Thyroid gland (tissue), 4 donors: Measurements from ENCODE around the gene RYR2. TPM values are rescaled to one million over a fixed set of nuclear protein-coding genes. Genes with fewer than 3 reads are reported as not detected.

Experiments
- DNase-seq, 2 donors: peaks; one replicate each; pipeline ENCODE4 v3.0.0-alpha.2; 2019
- H3K27ac ChIP-seq, 3 donors: fragments of 200-600 bp; sonication (generic); 1 replicate in 2 of 3; 2 replicates in 1 of 3; pipeline ENCODE4 v1.5.1; 2016 to 2019; ENCODE audit warnings: mild to moderate bottlenecking in 1 of 3, moderate library complexity in 1 of 3
- H3K27me3 ChIP-seq: fragments of 200-600 bp; sonication (generic); one replicate; pipeline ENCODE4 v1.5.1; 2019
- H3K36me3 ChIP-seq, 2 donors: fragments of 200-600 bp; sonication (generic); one replicate each; pipeline ENCODE4 v1.5.1; 2016 to 2019
- H3K4me1 ChIP-seq, 2 donors: fragments of 200-600 bp; sonication (generic); one replicate each; pipeline ENCODE4 v1.5.1; 2017 to 2019
- H3K4me3 ChIP-seq, 3 donors: fragments of 200-600 bp; sonication (generic); replicated peaks in 1 of 3; 1 replicate in 2 of 3; 2 replicates in 1 of 3; pipeline ENCODE4 v1.5.1; 2016; ENCODE audit warnings: mild to moderate bottlenecking in 1 of 3
- H3K9me3 ChIP-seq: fragments of 200-600 bp; sonication (generic); one replicate; pipeline ENCODE4 v1.5.1; 2017
- CTCF ChIP-seq, 6 experiments: fragments of 200-600 bp in 3 of 6; fragments of 450-650 bp in 3 of 6; sonication (generic) in 3 of 6; IDR thresholded peaks; one replicate each; pipeline ENCODE4 v1.5.1; 2016 to 2019; ENCODE audit warnings: antibody characterized with exemption in 6 of 6, mild to moderate bottlenecking in 2 of 6, inconsistent platforms in 1 of 6, moderate library complexity in 1 of 6
- POLR2A ChIP-seq, 2 donors: fragments of 450-650 bp; IDR thresholded peaks; one replicate each; pipeline ENCODE4 v1.6.1; 2017; ENCODE audit warnings: antibody characterized with exemption in 2 of 2, mild to moderate bottlenecking in 2 of 2, moderate library complexity in 1 of 2
- WGBS, 2 donors: methylation state at CpG; one replicate each; pipeline ENCODE4 v1.1.5; 2017; 5-methylcytosine and 5-hydroxymethylcytosine counted together
- intact Hi-C: fragments of 100-400 bp; cut with DNase I; formaldehyde crosslinking; loops from one replicate; pipeline ENCODE4 v1.15.1; 2023
- total RNA-seq, 4 donors: library from RNA; depleted of rRNA; stranded (reverse); fragments of >200 nt; gene quantifications; one replicate each; pipeline ENCODE4 v1.2.3, GENCODE V29; 2016

RYR2 gene
- total RNA-seq, 4 donors from 2014 or later = 6.6 to 31.8 (median 28.2) TPM

GRCh38 chr1:237568955-237569354 is 527.0 kb downstream of the RYR2 start:
- Histone ChIP-seq H3K9me3 (no peaks in the 10 kb centered on the region), H3K27ac (no peak overlapping the region), H3K4me3 (no peak overlapping the region), H3K4me1 (peaks cover 0 to 3% of the 10 kb centered on the region in 2 donors), H3K36me3 (no peaks in the 10 kb centered on the region), H3K27me3 (no peaks in the 10 kb centered on the region)
- TF ChIP-seq POLR2A (IDR thresholded peaks at IDR 0.05) = no peak
- DNase-seq = no peak
- intact Hi-C loops = loop anchor here (10.0 kb wide), 2 partner anchors 534 to 1464 kb away; no protein-coding TSS in a partner anchor
- 65% methylated on average over 9 of the region's 9 CpGs for WGBS, 2 donors

- no peak overlapping the region for H3K27ac ChIP-seq
- no peaks in the 10 kb centered on the region for H3K9me3 ChIP-seq
- H3K36me3 ChIP-seq = no peaks in the 10 kb centered on the region
- WGBS, 2 donors = 91 to 95% methylated on average over 4 to 5 of the region's 5 CpGs
- peaks cover 0 to 3% of the 10 kb centered on the region in 2 donors for H3K4me1 ChIP-seq
- H3K4me3 ChIP-seq = no peak overlapping the region
- TF ChIP-seq POLR2A (IDR thresholded peaks at IDR 0.05) (no peak), CTCF (IDR thresholded peaks at IDR 0.05) (no peak)
- intact Hi-C loops = no loop called here
- no peak for DNase-seq
- H3K27me3 ChIP-seq = no peaks in the 10 kb centered on the region
Measured at GRCh38 chr1:237570530-237570929, 528.5 kb downstream of the RYR2 start.

- WGBS, 2 donors = 45 to 58% methylated on average over 2 of the region's 2 CpGs
- no peaks in the 10 kb centered on the region for H3K27me3 ChIP-seq
- intact Hi-C loops = no loop called here
- DNase-seq = no peak
- TF ChIP-seq CTCF (IDR thresholded peaks at IDR 0.05) (no peak), POLR2A (IDR thresholded peaks at IDR 0.05) (no peak)
- H3K4me1 ChIP-seq = no peaks in the 10 kb centered on the region
- H3K27ac ChIP-seq = no peak overlapping the region
- H3K9me3 ChIP-seq = no peaks in the 10 kb centered on the region
- no peak overlapping the region for H3K4me3 ChIP-seq
- no peaks in the 10 kb centered on the region for H3K36me3 ChIP-seq
Measured at GRCh38 chr1:237574536-237574935, 532.6 kb downstream of the RYR2 start.

GRCh38 chr1:237578540-237578939 is 536.6 kb downstream of the RYR2 start:
- Histone ChIP-seq H3K27ac (no peak overlapping the region), H3K36me3 (no peaks in the 10 kb centered on the region), H3K4me1 (no peaks in the 10 kb centered on the region), H3K9me3 (no peaks in the 10 kb centered on the region), H3K4me3 (no peak overlapping the region), H3K27me3 (no peaks in the 10 kb centered on the region)
- WGBS, 2 donors = 98% methylated on average over 3 of the region's 3 CpGs
- intact Hi-C loops = no loop called here
- DNase-seq = no peak
- TF ChIP-seq CTCF (IDR thresholded peaks at IDR 0.05) (no peak), POLR2A (IDR thresholded peaks at IDR 0.05) (no peak)

- TF ChIP-seq POLR2A (IDR thresholded peaks at IDR 0.05) = no peak
- TF ChIP-seq CTCF (IDR thresholded peaks at IDR 0.05) = no peak
- no peaks in the 10 kb centered on the region for H3K4me1 ChIP-seq
- no peak overlapping the region for H3K27ac ChIP-seq
- intact Hi-C loops = no loop called here
- no peak for DNase-seq
- no peaks in the 10 kb centered on the region for H3K36me3 ChIP-seq
- no peaks in the 10 kb centered on the region for H3K9me3 ChIP-seq
- H3K27me3 ChIP-seq = no peaks in the 10 kb centered on the region
- 74 to 90% methylated on average over 2 of the region's 2 CpGs for WGBS, 2 donors
- no peak overlapping the region for H3K4me3 ChIP-seq
Measured at GRCh38 chr1:237580726-237581125, 538.7 kb downstream of the RYR2 start.

GRCh38 chr1:237583270-237583669 is 541.3 kb downstream of the RYR2 start:
- no peaks in the 10 kb centered on the region for H3K4me1 ChIP-seq
- no peak overlapping the region for H3K4me3 ChIP-seq
- no peak for TF ChIP-seq POLR2A (IDR thresholded peaks at IDR 0.05)
- TF ChIP-seq CTCF (IDR thresholded peaks at IDR 0.05) = no peak
- DNase-seq = no peak
- H3K27ac ChIP-seq = no peak overlapping the region
- H3K27me3 ChIP-seq = no peaks in the 10 kb centered on the region
- intact Hi-C loops = no loop called here
- H3K36me3 ChIP-seq = no peaks in the 10 kb centered on the region
- H3K9me3 ChIP-seq = no peaks in the 10 kb centered on the region
